ENCODE data around the gene EXD3. TPM values are rescaled to one million over a fixed set of nuclear protein-coding genes. Genes with fewer than 3 reads are reported as not detected.

The EXD3 gene
- total RNA-seq, 1 donor from 2014 or later: 16.7 TPM

- intact Hi-C loops (cut with DNase I): no loop called here
- no peaks in the 10 kb centered on the region for H3K9me3 ChIP-seq
- H3K4me1 ChIP-seq: peaks cover 3 to 24% of the 10 kb centered on the region in 2 donors
- H3K4me3 ChIP-seq: peak overlapping the region in 1 of 2 donors; percentile 62
- H3K36me3 ChIP-seq: peaks cover 0 to 9% of the 10 kb centered on the region in 2 donors
- no peaks in the 10 kb centered on the region for H3K27me3 ChIP-seq
- DNase-seq (ENCODE audit: low spot score in 2 of 2): no peak
- TF ChIP-seq CTCF (IDR thresholded peaks at IDR 0.05): no peak
- H3K27ac ChIP-seq: peak overlapping the region in 1 of 2 donors; percentile 41
Measured at GRCh38 chr9:137417161-137418021, 5.6 kb downstream of the EXD3 start.

- peaks cover 7 to 25% of the 10 kb centered on the region in 2 donors for H3K4me1 ChIP-seq
- H3K27me3 ChIP-seq: no peaks in the 10 kb centered on the region
- DNase-seq (ENCODE audit: low spot score in 2 of 2): no peak
- H3K36me3 ChIP-seq: peaks cover 0 to 9% of the 10 kb centered on the region in 2 donors
- TF ChIP-seq CTCF (IDR thresholded peaks at IDR 0.05): no peak
- H3K9me3 ChIP-seq: no peaks in the 10 kb centered on the region
- peak overlapping the region in 1 of 2 donors; percentile 62 for H3K4me3 ChIP-seq
- intact Hi-C loops (cut with DNase I): no loop called here
- H3K27ac ChIP-seq: peak overlapping the region in 1 of 2 donors; percentile 41
Measured at GRCh38 chr9:137416563-137417151, 6.3 kb downstream of the EXD3 start.

- peaks cover 8 to 24% of the 10 kb centered on the region in 2 donors for H3K4me1 ChIP-seq
- H3K27ac ChIP-seq: no peak overlapping the region
- no peaks in the 10 kb centered on the region for H3K27me3 ChIP-seq
- intact Hi-C loops (cut with DNase I): no loop called here
- no peaks in the 10 kb centered on the region for H3K9me3 ChIP-seq
- no peak for DNase-seq (ENCODE audit: low spot score in 2 of 2)
- H3K4me3 ChIP-seq: no peak overlapping the region
- H3K36me3 ChIP-seq: peaks cover 0 to 9% of the 10 kb centered on the region in 2 donors
- no peak for TF ChIP-seq CTCF (IDR thresholded peaks at IDR 0.05)
Measured at GRCh38 chr9:137416006-137416562, 6.9 kb downstream of the EXD3 start.

- intact Hi-C loops (cut with DNase I): no loop called here
- H3K9me3 ChIP-seq: no peaks in the 10 kb centered on the region
- peaks cover 0 to 9% of the 10 kb centered on the region in 2 donors for H3K36me3 ChIP-seq
- H3K27ac ChIP-seq: no peak overlapping the region
- H3K27me3 ChIP-seq: no peaks in the 10 kb centered on the region
- H3K4me3 ChIP-seq: no peak overlapping the region
- no peak for DNase-seq (ENCODE audit: low spot score in 2 of 2)
- H3K4me1 ChIP-seq: peaks cover 8 to 28% of the 10 kb centered on the region in 2 donors
- no peak for TF ChIP-seq CTCF (IDR thresholded peaks at IDR 0.05)
Measured at GRCh38 chr9:137415451-137415850, 7.5 kb downstream of the EXD3 start.

- peaks cover 8 to 28% of the 10 kb centered on the region in 2 donors for H3K4me1 ChIP-seq
- H3K4me3 ChIP-seq: no peak overlapping the region
- H3K27ac ChIP-seq: peak overlapping the region; percentile 82 to 86
- intact Hi-C loops (cut with DNase I): no loop called here
- H3K9me3 ChIP-seq: no peaks in the 10 kb centered on the region
- peaks cover 0 to 6% of the 10 kb centered on the region in 2 donors for H3K36me3 ChIP-seq
- H3K27me3 ChIP-seq: no peaks in the 10 kb centered on the region
- TF ChIP-seq CTCF (IDR thresholded peaks at IDR 0.05): no peak
- no peak for DNase-seq (ENCODE audit: low spot score in 2 of 2)
Measured at GRCh38 chr9:137412431-137412830, 10.5 kb downstream of the EXD3 start.
